Type B pancreatic cell (in vitro differentiated cells): ENCODE results near the gene SOS1. TPM values are rescaled to one million over a fixed set of nuclear protein-coding genes. Genes with fewer than 3 reads are reported as not detected.

Experiments
- DNase-seq: peaks from one replicate; pipeline ENCODE4 v3.0.0; 2021; ENCODE audit warnings: mixed read lengths; ENCODE audit not compliant: unreplicated experiment; ENCODE audit errors: extremely low spot score
- H3K27ac Mint-ChIP-seq: 2 replicates; pipeline ENCODE4 v1.8.0; 2021; ENCODE audit warnings: mild to moderate bottlenecking, mixed read lengths
- H3K27me3 Mint-ChIP-seq: 2 replicates; pipeline ENCODE4 v1.8.0; 2021; ENCODE audit warnings: mixed read lengths
- H3K36me3 Mint-ChIP-seq: 2 replicates; pipeline ENCODE4 v1.8.0; 2021; ENCODE audit warnings: mixed read lengths
- H3K4me1 Mint-ChIP-seq: one replicate; pipeline ENCODE4 v1.8.0; 2021; ENCODE audit warnings: mixed read lengths; ENCODE audit not compliant: unreplicated experiment
- H3K4me3 Mint-ChIP-seq: 2 replicates; pipeline ENCODE4 v1.8.0; 2021; ENCODE audit warnings: mild to moderate bottlenecking, mixed read lengths
- H3K9me3 Mint-ChIP-seq: 2 replicates; pipeline ENCODE4 v1.8.0; 2021; ENCODE audit warnings: mixed read lengths
- total RNA-seq: library from RNA; stranded (reverse); gene quantifications from 2 replicates; pipeline ENCODE4 v1.2.1, GENCODE V29; 2021; ENCODE audit warnings: low replicate concordance
- TF ChIP-seq, protein P1 (sequence below): fragments of 200-600 bp; sonication (generic); conservative IDR thresholded peaks from 2 replicates; pipeline ENCODE4 v1.5.0; 2021; ENCODE audit warnings: antibody characterized with exemption, mild to moderate bottlenecking

SOS1 gene
- total RNA-seq, 1 donor from 2014 or later: 54.2 TPM

DNA sequence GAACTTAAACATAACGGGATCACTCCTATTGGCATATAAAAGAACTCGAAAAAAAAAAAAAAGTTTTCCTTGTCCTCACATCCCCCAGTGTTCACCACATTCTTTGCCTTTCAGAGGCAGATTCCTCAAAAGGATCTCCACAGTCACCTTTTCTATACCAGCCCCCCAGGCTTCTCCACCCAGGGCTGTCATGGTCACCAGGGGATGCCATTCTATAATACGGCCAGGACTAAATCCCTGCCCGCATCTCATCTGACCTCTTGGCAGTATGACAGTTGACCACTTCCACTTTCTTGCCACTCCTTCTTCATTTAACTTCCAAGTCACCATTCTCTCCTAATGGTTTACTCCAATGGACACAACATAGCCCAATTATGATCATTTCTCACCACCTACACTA lies 29.3 kb downstream of the SOS1 start:
- peaks cover 16% of the 10 kb centered on the region for H3K4me1 Mint-ChIP-seq
- H3K27ac Mint-ChIP-seq: no peak overlapping the region
- H3K4me3 Mint-ChIP-seq: no peak overlapping the region
- no peak for DNase-seq
- H3K27me3 Mint-ChIP-seq: no peaks in the 10 kb centered on the region
- TF ChIP-seq, protein P1, sequence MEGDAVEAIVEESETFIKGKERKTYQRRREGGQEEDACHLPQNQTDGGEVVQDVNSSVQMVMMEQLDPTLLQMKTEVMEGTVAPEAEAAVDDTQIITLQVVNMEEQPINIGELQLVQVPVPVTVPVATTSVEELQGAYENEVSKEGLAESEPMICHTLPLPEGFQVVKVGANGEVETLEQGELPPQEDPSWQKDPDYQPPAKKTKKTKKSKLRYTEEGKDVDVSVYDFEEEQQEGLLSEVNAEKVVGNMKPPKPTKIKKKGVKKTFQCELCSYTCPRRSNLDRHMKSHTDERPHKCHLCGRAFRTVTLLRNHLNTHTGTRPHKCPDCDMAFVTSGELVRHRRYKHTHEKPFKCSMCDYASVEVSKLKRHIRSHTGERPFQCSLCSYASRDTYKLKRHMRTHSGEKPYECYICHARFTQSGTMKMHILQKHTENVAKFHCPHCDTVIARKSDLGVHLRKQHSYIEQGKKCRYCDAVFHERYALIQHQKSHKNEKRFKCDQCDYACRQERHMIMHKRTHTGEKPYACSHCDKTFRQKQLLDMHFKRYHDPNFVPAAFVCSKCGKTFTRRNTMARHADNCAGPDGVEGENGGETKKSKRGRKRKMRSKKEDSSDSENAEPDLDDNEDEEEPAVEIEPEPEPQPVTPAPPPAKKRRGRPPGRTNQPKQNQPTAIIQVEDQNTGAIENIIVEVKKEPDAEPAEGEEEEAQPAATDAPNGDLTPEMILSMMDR: no peak
- H3K9me3 Mint-ChIP-seq: peaks cover 6% of the 10 kb centered on the region
- peaks cover 29% of the 10 kb centered on the region for H3K36me3 Mint-ChIP-seq

DNA sequence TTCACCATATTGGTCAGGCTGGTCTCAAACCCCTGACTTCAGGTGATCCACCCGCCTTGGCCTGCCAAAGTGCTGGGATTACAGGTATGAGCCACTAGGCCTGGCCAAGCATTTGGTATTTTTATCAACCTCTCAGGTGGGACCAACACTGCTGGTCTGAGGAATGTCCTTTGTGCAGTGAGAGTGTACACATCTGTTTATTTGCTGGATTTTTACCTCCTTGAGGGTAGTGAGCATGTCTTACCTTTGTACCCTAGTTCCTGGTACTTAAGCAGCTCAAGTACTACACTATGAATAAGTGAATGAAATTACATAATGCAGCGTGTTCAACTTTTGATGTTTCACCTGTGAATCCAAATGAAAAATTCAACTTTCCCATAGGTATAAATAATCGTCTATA lies 29.8 kb downstream of the SOS1 start:
- Mint-ChIP-seq H3K27ac (no peak overlapping the region), H3K36me3 (peaks cover 32% of the 10 kb centered on the region), H3K27me3 (no peaks in the 10 kb centered on the region), H3K4me3 (no peak overlapping the region), H3K4me1 (peaks cover 16% of the 10 kb centered on the region), H3K9me3 (peaks cover 6% of the 10 kb centered on the region)
- DNase-seq: no peak
- TF ChIP-seq, protein P1: no peak

DNA sequence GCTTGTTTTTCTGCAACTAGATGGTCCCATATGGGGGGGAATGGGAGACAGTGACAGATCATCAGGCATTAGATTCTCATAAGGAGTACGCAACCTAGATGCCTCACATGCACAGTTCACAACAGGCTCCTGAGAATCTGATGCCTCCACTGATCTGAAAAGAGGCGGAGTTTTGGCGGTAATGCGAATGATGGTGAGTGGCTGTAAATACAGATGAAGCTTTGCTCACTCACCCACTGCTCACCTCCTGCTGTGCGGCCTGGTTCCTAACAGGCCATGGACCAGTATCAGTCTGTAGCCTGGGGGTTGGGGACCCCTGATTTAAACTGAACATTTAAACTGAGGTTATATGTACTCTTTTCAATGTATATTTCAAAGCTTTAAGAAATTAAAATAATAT lies 40.7 kb downstream of the SOS1 start:
- Mint-ChIP-seq H3K4me1 (peaks cover under 1% of the 10 kb centered on the region), H3K36me3 (peaks cover 8% of the 10 kb centered on the region), H3K9me3 (peaks cover under 1% of the 10 kb centered on the region), H3K27me3 (no peaks in the 10 kb centered on the region), H3K4me3 (no peak overlapping the region), H3K27ac (no peak overlapping the region)
- TF ChIP-seq, protein P1: no peak
- no peak for DNase-seq

DNA sequence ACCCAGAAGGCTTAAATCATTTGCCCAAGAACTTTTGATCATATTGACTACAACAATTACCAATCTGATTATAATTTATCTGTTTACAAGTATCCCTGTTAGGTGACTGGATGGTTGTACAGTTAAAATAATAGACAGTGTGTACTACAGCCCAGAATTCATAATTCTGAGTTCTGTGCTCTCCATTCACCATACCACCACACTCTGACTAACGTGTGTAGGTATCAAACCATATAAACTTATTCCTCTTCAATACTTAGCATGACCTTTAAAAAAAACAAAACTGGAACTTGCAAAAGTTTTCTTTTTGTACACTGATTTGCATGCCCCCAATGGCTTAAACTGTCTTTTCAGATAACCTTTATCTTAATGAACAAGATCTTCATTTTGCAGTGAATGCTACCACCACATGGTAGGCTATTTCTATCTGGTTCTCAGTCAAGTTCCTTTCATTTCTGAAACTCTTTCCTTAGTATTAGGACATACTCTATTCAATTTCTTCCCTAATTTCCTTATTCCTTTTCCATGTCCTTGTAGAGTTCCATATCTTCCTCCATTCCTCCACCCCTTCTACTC lies 50.9 kb downstream of the SOS1 start:
- peaks cover 11% of the 10 kb centered on the region for H3K36me3 Mint-ChIP-seq
- H3K27me3 Mint-ChIP-seq: no peaks in the 10 kb centered on the region
- peaks cover 3% of the 10 kb centered on the region for H3K9me3 Mint-ChIP-seq
- TF ChIP-seq, protein P1: no peak
- peaks cover 7% of the 10 kb centered on the region for H3K4me1 Mint-ChIP-seq
- no peak overlapping the region for H3K4me3 Mint-ChIP-seq
- DNase-seq: no peak
- no peak overlapping the region for H3K27ac Mint-ChIP-seq

DNA sequence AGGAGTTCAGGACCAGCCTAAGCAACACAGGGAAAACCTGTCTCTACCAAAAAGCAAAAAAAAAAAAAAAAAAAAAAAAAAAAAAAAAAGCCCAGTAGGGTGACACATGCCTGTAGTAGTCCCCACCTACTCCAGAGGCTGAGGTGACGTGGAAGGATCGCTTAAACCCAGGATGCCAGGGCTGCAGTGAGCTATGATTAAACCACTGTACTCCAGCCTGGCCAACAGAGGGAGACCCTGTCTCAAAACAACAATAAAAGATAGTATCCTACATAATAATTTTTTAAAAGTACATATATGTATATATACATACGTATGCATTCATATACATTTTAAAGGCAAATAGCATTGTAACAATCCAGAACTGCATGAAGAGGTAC lies 51.7 kb downstream of the SOS1 start:
- H3K9me3 Mint-ChIP-seq: no peaks in the 10 kb centered on the region
- H3K27me3 Mint-ChIP-seq: no peaks in the 10 kb centered on the region
- H3K36me3 Mint-ChIP-seq: peaks cover 7% of the 10 kb centered on the region
- H3K4me1 Mint-ChIP-seq: peaks cover 4% of the 10 kb centered on the region
- no peak for DNase-seq
- no peak overlapping the region for H3K27ac Mint-ChIP-seq
- H3K4me3 Mint-ChIP-seq: no peak overlapping the region
- TF ChIP-seq, protein P1: peak; percentile 37
